Measurements from ENCODE around the gene PPIP5K1.
"Not testable (repeated sequence)": the region's sequence is repeated elsewhere in the genome, so short reads cannot be mapped to it uniquely, and the experiment has no call there.

Gene PPIP5K1

DNA sequence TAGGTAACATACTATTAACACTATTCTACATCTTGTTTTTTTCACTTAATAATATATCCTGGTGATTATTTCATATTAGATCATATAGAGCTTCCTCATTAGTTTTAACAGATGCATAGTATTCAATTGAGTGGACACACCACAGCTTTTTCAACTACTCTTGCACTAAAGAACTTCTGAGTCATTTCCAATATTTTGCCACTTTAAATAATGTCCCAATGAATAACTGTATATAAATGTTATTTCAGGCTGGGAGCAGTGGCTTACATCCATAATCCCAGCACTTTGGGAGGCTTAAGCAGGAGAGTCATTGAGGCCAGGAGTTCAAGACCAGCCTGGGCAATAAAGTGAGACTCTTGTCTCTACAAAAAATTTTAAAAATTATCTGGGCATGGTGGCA lies 45.7 kb downstream of the PPIP5K1 start:
- Histone ChIP-seq H3K4me3 (ENCODE audit: low read length) (no peak overlapping the region), H3K9ac (ENCODE audit: low read depth, low read length) (no peak overlapping the region), H3K27me3 (ENCODE audit: insufficient read depth, low read length) (no peaks in the 10 kb centered on the region), H3K9me3 (ENCODE audit: insufficient read depth, low read depth, low read length) (no peaks in the 10 kb centered on the region; the same call in 1 of the 2 replicates), H3K36me3 (ENCODE audit: insufficient read depth, low read length) (0 out of 2 replicates have a peak, but pooled peaks cover 3% of the 10 kb centered on the region), H3K4me1 (ENCODE audit: insufficient read depth, low read length) (no peaks in the 10 kb centered on the region), H3K27ac (ENCODE audit: low read depth, low read length) (no peak overlapping the region)

DNA sequence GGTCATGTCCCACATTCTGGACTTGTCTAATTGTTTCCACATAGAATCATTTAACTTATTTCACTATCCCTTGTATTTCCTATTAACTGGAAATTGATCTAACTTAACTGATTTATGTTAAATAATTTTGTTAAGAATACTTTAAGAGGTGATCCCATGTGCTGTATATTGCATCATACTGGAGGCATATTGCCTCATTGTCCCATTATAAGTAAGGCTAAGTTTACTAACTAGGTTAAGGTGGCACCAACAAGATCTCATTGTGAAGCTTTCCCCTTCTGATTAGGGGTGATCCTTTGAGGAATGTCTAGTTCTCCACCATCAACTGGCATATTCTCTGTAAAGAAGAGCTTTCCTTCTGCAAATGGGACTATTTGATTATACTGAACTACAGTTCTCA lies 48.2 kb downstream of the PPIP5K1 start:
- no peaks in the 10 kb centered on the region for H3K9me3 ChIP-seq (ENCODE audit: insufficient read depth, low read depth, low read length)
- no peak overlapping the region for H3K4me3 ChIP-seq (ENCODE audit: low read length)
- H3K36me3 ChIP-seq (ENCODE audit: insufficient read depth, low read length): no peaks in the 10 kb centered on the region
- H3K27me3 ChIP-seq (ENCODE audit: insufficient read depth, low read length): no peaks in the 10 kb centered on the region
- no peak overlapping the region for H3K9ac ChIP-seq (ENCODE audit: low read depth, low read length)
- H3K27ac ChIP-seq (ENCODE audit: low read depth, low read length): no peak overlapping the region
- H3K4me1 ChIP-seq (ENCODE audit: insufficient read depth, low read length): no peaks in the 10 kb centered on the region

DNA sequence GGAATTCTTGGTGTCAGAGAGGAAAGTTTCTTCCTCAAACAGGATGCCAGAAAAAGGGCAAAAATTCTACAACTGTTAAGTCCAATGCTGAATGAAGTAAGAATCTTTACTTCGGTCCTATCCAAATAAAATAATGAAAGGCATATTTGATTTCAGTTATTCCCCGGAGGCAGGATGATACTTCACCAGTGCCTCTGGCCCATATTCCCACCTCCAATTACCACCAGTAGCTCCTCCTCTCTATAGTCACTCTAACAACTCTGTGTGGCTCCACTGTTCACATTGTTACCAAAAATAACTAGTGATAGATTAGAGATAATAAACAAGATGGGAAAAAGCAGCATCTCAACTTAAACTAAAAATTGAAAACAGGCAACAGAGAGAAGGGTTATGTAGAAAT lies 51.9 kb downstream of the PPIP5K1 start:
- H3K4me3 ChIP-seq (ENCODE audit: low read length): no peak overlapping the region
- H3K36me3 ChIP-seq (ENCODE audit: insufficient read depth, low read length): peaks cover 5% of the 10 kb centered on the region; the same call in 1 of the 2 replicates
- H3K27ac ChIP-seq (ENCODE audit: low read depth, low read length): no peak overlapping the region
- H3K9me3 ChIP-seq (ENCODE audit: insufficient read depth, low read depth, low read length): no peaks in the 10 kb centered on the region
- H3K27me3 ChIP-seq (ENCODE audit: insufficient read depth, low read length): no peaks in the 10 kb centered on the region
- H3K9ac ChIP-seq (ENCODE audit: low read depth, low read length): no peak overlapping the region
- WGBS: 93% methylated on average over 2 of the region's 2 CpGs
- H3K4me1 ChIP-seq (ENCODE audit: insufficient read depth, low read length): no peaks in the 10 kb centered on the region

- Histone ChIP-seq H3K4me1 (ENCODE audit: insufficient read depth, low read length) (peaks cover 16% of the 10 kb centered on the region), H3K27me3 (ENCODE audit: insufficient read depth, low read length) (no peaks in the 10 kb centered on the region), H3K9ac (ENCODE audit: low read depth, low read length) (no peak overlapping the region), H3K9me3 (ENCODE audit: insufficient read depth, low read depth, low read length) (no peaks in the 10 kb centered on the region), H3K4me3 (ENCODE audit: low read length) (no peak overlapping the region), H3K27ac (ENCODE audit: low read depth, low read length) (no peak overlapping the region), H3K36me3 (ENCODE audit: insufficient read depth, low read length) (peaks cover 5% of the 10 kb centered on the region; the same call in 1 of the 2 replicates)
- WGBS: 94% methylated on average over 3 of the region's 3 CpGs
Observed at GRCh38 chr15:43534897-43535296, 55.1 kb downstream of the PPIP5K1 start.

GRCh38 chr15:43532826-43533225 lies 57.2 kb downstream of the PPIP5K1 start:
- H3K9me3 ChIP-seq (ENCODE audit: insufficient read depth, low read depth, low read length); H3K36me3 ChIP-seq (ENCODE audit: insufficient read depth, low read length); H3K9ac ChIP-seq (ENCODE audit: low read depth, low read length); H3K27me3 ChIP-seq (ENCODE audit: insufficient read depth, low read length); H3K27ac ChIP-seq (ENCODE audit: low read depth, low read length); H3K4me3 ChIP-seq (ENCODE audit: low read length): not testable (repeated sequence)
- peaks cover 16% of the 10 kb centered on the region for H3K4me1 ChIP-seq (ENCODE audit: insufficient read depth, low read length)
- WGBS: 91% methylated on average over 5 of the region's 5 CpGs

DNA sequence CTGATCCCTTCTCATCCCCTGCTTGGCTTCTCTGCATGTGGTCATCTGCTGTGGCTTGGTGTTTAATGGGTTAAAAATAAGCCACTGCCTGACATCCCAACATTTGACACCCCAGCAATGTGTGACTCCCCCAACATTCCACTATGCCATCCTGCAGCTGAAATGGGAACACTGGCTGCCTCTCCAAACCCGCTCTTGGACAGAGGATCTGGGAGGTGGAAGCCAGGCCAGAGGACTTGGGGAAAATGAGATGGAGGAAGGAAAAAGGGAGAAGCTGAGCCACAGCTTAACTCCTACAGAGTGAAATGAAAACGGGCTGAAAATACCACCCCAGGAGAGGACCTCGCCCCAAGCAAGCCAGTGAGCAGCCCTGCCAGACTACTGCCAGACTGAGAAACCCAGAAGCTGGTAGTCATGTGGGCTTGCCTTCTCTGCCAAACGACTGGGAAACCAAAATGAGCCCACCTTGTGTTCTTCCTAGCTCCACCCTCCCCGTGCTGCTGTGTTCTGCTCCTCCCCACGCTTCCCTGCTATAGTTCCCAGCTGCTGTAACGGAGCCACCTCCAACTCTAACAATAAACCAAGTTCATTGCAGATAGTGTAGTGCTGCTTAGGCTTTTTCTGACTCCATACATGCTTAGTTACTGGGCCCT lies 58.9 kb downstream of the PPIP5K1 start:
- Histone ChIP-seq H3K27ac (ENCODE audit: low read depth, low read length) (no peak overlapping the region), H3K36me3 (ENCODE audit: insufficient read depth, low read length) (peaks cover 5% of the 10 kb centered on the region; the same call in 1 of the 2 replicates), H3K4me3 (ENCODE audit: low read length) (no peak overlapping the region), H3K4me1 (ENCODE audit: insufficient read depth, low read length) (peaks cover 16% of the 10 kb centered on the region), H3K27me3 (ENCODE audit: insufficient read depth, low read length) (no peaks in the 10 kb centered on the region), H3K9me3 (ENCODE audit: insufficient read depth, low read depth, low read length) (no peaks in the 10 kb centered on the region), H3K9ac (ENCODE audit: low read depth, low read length) (no peak overlapping the region)
- 33% methylated on average over 7 of the region's 7 CpGs for WGBS

DNA sequence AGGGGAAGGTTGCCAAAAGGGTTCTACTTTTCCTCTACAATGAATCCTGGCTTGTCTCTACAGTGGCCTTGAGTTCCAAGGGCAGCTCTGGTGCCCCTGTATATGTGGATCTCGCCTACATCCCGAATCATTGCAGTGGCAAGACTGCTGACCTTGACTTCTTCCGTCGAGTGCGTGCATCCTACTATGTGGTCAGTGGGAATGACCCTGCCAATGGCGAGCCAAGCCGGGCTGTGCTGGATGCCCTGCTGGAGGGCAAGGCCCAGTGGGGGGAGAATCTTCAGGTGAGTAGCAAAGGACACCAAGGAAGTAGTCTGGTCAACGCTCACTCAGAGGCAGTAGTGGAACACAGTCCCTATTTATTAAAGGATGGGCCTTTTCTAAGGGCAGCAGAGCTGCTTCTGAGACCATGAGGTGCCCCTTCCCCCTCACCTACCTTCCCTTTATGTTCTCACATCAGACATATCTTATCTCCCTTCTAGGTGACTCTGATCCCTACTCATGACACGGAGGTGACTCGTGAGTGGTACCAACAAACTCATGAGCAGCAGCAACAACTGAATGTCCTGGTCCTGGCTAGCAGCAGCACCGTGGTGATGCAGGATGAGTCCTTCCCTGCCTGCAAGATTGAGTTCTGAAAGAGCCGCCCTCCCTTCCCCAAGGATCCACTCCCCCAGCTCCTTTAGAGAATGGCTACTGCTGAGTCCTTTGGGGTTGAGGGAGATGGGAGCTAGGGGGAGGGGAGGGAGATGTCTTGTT lies 60.2 kb downstream of the PPIP5K1 start:
- Histone ChIP-seq H3K9me3 (ENCODE audit: insufficient read depth, low read depth, low read length) (no peaks in the 10 kb centered on the region), H3K9ac (ENCODE audit: low read depth, low read length) (no peak overlapping the region), H3K36me3 (ENCODE audit: insufficient read depth, low read length) (peaks cover 3% of the 10 kb centered on the region; the same call in 1 of the 2 replicates), H3K4me1 (ENCODE audit: insufficient read depth, low read length) (peaks cover 16% of the 10 kb centered on the region), H3K4me3 (ENCODE audit: low read length) (no peak overlapping the region), H3K27ac (ENCODE audit: low read depth, low read length) (no peak overlapping the region), H3K27me3 (ENCODE audit: insufficient read depth, low read length) (no peaks in the 10 kb centered on the region)
- 82% methylated on average over 12 of the region's 12 CpGs for WGBS

DNA sequence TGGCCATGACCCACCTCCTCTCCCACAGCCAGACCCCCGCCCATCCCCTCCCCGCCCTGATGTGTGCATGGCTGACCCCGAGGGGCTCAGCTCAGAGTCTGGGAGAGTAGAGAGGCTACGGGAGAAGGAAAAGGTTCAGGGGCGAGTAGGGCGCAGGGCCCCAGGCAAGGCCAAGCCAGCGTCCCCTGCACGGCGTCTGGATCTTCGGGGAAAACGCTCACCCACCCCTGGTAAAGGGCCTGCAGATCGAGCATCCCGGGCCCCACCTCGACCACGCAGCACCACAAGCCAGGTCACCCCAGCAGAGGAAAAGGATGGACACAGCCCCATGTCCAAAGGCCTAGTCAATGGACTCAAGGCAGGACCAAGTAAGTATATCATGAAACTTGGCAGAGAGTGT lies 60.9 kb downstream of the PPIP5K1 start:
- WGBS: 96% methylated on average over 14 of the region's 15 CpGs
- Histone ChIP-seq H3K27ac (ENCODE audit: low read depth, low read length) (no peak overlapping the region), H3K9me3 (ENCODE audit: insufficient read depth, low read depth, low read length) (no peaks in the 10 kb centered on the region), H3K4me3 (ENCODE audit: low read length) (no peak overlapping the region), H3K9ac (ENCODE audit: low read depth, low read length) (no peak overlapping the region), H3K36me3 (ENCODE audit: insufficient read depth, low read length) (no peaks in the 10 kb centered on the region), H3K4me1 (ENCODE audit: insufficient read depth, low read length) (peaks cover 16% of the 10 kb centered on the region), H3K27me3 (ENCODE audit: insufficient read depth, low read length) (no peaks in the 10 kb centered on the region)

GRCh38 chr15:43528542-43529007 lies 61.4 kb downstream of the PPIP5K1 start:
- H3K4me3 ChIP-seq (ENCODE audit: low read length): no peak overlapping the region
- no peaks in the 10 kb centered on the region for H3K9me3 ChIP-seq (ENCODE audit: insufficient read depth, low read depth, low read length)
- no peak overlapping the region for H3K9ac ChIP-seq (ENCODE audit: low read depth, low read length)
- no peak overlapping the region for H3K27ac ChIP-seq (ENCODE audit: low read depth, low read length)
- H3K4me1 ChIP-seq (ENCODE audit: insufficient read depth, low read length): peaks cover 16% of the 10 kb centered on the region
- H3K36me3 ChIP-seq (ENCODE audit: insufficient read depth, low read length): no peaks in the 10 kb centered on the region
- no peaks in the 10 kb centered on the region for H3K27me3 ChIP-seq (ENCODE audit: insufficient read depth, low read length)
- WGBS: 91% methylated on average over 9 of the region's 11 CpGs

GRCh38 chr15:43527802-43528541 lies 62.0 kb downstream of the PPIP5K1 start:
- H3K4me3 ChIP-seq (ENCODE audit: low read length): no peak overlapping the region
- WGBS: 89% methylated on average over 12 of the region's 12 CpGs
- H3K4me1 ChIP-seq (ENCODE audit: insufficient read depth, low read length): peaks cover 16% of the 10 kb centered on the region
- H3K9ac ChIP-seq (ENCODE audit: low read depth, low read length): no peak overlapping the region
- H3K27ac ChIP-seq (ENCODE audit: low read depth, low read length): no peak overlapping the region
- no peaks in the 10 kb centered on the region for H3K27me3 ChIP-seq (ENCODE audit: insufficient read depth, low read length)
- H3K9me3 ChIP-seq (ENCODE audit: insufficient read depth, low read depth, low read length): no peaks in the 10 kb centered on the region
- no peaks in the 10 kb centered on the region for H3K36me3 ChIP-seq (ENCODE audit: insufficient read depth, low read length)

Measured in HUES64 (cell line).